ENCODE data around the gene IL1R2.

GRCh38 chr2:102064679-102065674 is 73.2 kb downstream of the IL1R2 start:
- TF ChIP-seq CTCF (IDR thresholded peaks at IDR 0.05; ENCODE audit: low read depth, low read length), result no peak
- no peak for TF ChIP-seq EZH2phosphoT487 (IDR thresholded peaks at IDR 0.05; ENCODE audit: low read depth)
